Measurements from ENCODE around the gene RPAP3. TPM values are rescaled to one million over a fixed set of nuclear protein-coding genes. Genes with fewer than 3 reads are reported as not detected.

RPAP3 gene
- total RNA-seq, 1 experiment from 2014 or later, result 44.3 TPM

GRCh38 chr12:47750229-47750798 is 44.5 kb upstream of the RPAP3 start:
- no peak overlapping the region for H3K4me3 Mint-ChIP-seq
- ATAC-seq, result no peak
- no peaks in the 10 kb centered on the region for H3K27me3 Mint-ChIP-seq (ENCODE audit: low read depth)
- H3K27ac Mint-ChIP-seq, result no peak overlapping the region
- DNase-seq (ENCODE audit: low spot score), result no peak
- TF ChIP-seq NFYB (CRISPR knock-in tag; conservative IDR thresholded peaks at IDR 0.05; ENCODE audit: low read depth) (no peak), CTCF (IDR thresholded peaks at IDR 0.05) (no peak), ZSCAN18 (CRISPR knock-in tag; IDR thresholded peaks at IDR 0.05) (no peak), USF1 (CRISPR knock-in tag; IDR thresholded peaks at IDR 0.05) (no peak), FOXP4 (CRISPR knock-in tag; IDR thresholded peaks at IDR 0.05) (no peak), JUN (CRISPR knock-in tag; IDR thresholded peaks at IDR 0.05) (no peak), ESRRA (CRISPR knock-in tag; IDR thresholded peaks at IDR 0.05; ENCODE audit: borderline replicate concordance) (no peak), FOXJ3 (CRISPR knock-in tag; IDR thresholded peaks at IDR 0.05; ENCODE audit: borderline replicate concordance) (no peak), ATF3 (CRISPR knock-in tag; conservative IDR thresholded peaks at IDR 0.05) (no peak)
- POLR2A ChIA-PET, result no interaction called here
- no peaks in the 10 kb centered on the region for H3K36me3 Mint-ChIP-seq
- peaks cover 47% of the 10 kb centered on the region for H3K4me1 Mint-ChIP-seq
- CTCF ChIA-PET, result interaction anchor here (10.5 kb wide), 1 partner anchor 18 kb away, joined by 157 read pairs; no protein-coding TSS in a partner anchor
- no peaks in the 10 kb centered on the region for H3K9me3 Mint-ChIP-seq

- H3K4me3 Mint-ChIP-seq, result no peak overlapping the region
- H3K4me1 Mint-ChIP-seq, result peaks cover 46% of the 10 kb centered on the region
- ChIA-PET POLR2A (no interaction called here), CTCF (no interaction called here)
- no peaks in the 10 kb centered on the region; the same call in 1 of the 2 replicates for H3K27me3 Mint-ChIP-seq (ENCODE audit: low read depth)
- ATAC-seq (no peak), DNase-seq (ENCODE audit: low spot score) (no peak)
- no peak overlapping the region for H3K27ac Mint-ChIP-seq
- no peaks in the 10 kb centered on the region for H3K9me3 Mint-ChIP-seq
- no peaks in the 10 kb centered on the region for H3K36me3 Mint-ChIP-seq
- no peak for TF ChIP-seq ZNF263 (CRISPR knock-in tag; IDR thresholded peaks at IDR 0.05; ENCODE audit: low read depth)
- no peak for TF ChIP-seq ZNF512 (CRISPR knock-in tag; IDR thresholded peaks at IDR 0.05; ENCODE audit: borderline replicate concordance)
- no peak for TF ChIP-seq ATF6 (CRISPR knock-in tag; IDR thresholded peaks at IDR 0.05)
- TF ChIP-seq SMAD3 (CRISPR knock-in tag; IDR thresholded peaks at IDR 0.05; ENCODE audit: borderline replicate concordance), result no peak
- no peak for TF ChIP-seq CDX4 (CRISPR knock-in tag; IDR thresholded peaks at IDR 0.05; ENCODE audit: borderline replicate concordance)
- no peak for TF ChIP-seq E2F5 (CRISPR knock-in tag; IDR thresholded peaks at IDR 0.05)
- no peak for TF ChIP-seq ATF1 (CRISPR knock-in tag; IDR thresholded peaks at IDR 0.05)
- TF ChIP-seq CREB1 (CRISPR knock-in tag; IDR thresholded peaks at IDR 0.05), result no peak
- TF ChIP-seq ZNF317 (CRISPR knock-in tag; IDR thresholded peaks at IDR 0.05; ENCODE audit: borderline replicate concordance, low read depth), result no peak
- no peak for TF ChIP-seq ERG (CRISPR knock-in tag; IDR thresholded peaks at IDR 0.05)
- no peak for TF ChIP-seq MAX (CRISPR knock-in tag; IDR thresholded peaks at IDR 0.05)
- no peak for TF ChIP-seq TEAD4 (CRISPR knock-in tag; IDR thresholded peaks at IDR 0.05)
Measured at GRCh38 chr12:47748899-47749298, 43.1 kb upstream of the RPAP3 start.
